IMR-90 (cell line): ENCODE measurements around the gene GATD1. TPM values are rescaled to one million over a fixed set of nuclear protein-coding genes. Genes with fewer than 3 reads are reported as not detected.

Experiments
- ATAC-seq: fragments of 200-7000 bp; cut with Tn5 transposase; 2 replicates; pipeline ENCODE4 v1.9.1; 2020; ENCODE audit warnings: low read depth, mild to moderate bottlenecking, moderate library complexity
- BruUV-seq: library from RNA; stranded (reverse); fragments of 400-500 nt; replicated peaks from 2 replicates; lab custom pipeline; 2021; lab: Mats Ljungman, UMichigan
- CTCF ChIA-PET: fragments of 300-600 bp; formaldehyde crosslinking; extraction: SDS; loops from one replicate; lab custom pipeline; 2021; ENCODE audit warnings: antibody characterized with exemption; lab: Yijun Ruan, JAX
- POLR2A ChIA-PET: fragments of 300-600 bp; sonication (Branson Sonifier 250); formaldehyde crosslinking; loops from one replicate; lab custom pipeline; 2022; ENCODE audit warnings: antibody characterized with exemption; ENCODE audit not compliant: unreplicated experiment; lab: Charles Lee
- DNase-seq: peaks from one replicate; pipeline ENCODE4 v3.0.0; 2013
- H2AFZ ChIP-seq: replicated peaks from 2 replicates; pipeline ENCODE3; 2013; ENCODE audit warnings: low read length, mild to moderate bottlenecking; ENCODE audit not compliant: poor library complexity
- H2AK5ac ChIP-seq: 2 replicates; pipeline ENCODE4 v1.6.1; 2013; ENCODE audit warnings: low read depth, low read length, inconsistent platforms
- H2AK9ac ChIP-seq: replicated peaks from 2 replicates; pipeline ENCODE3; 2013; ENCODE audit warnings: mild to moderate bottlenecking, low read depth, low read length, moderate library complexity; ENCODE audit not compliant: poor library complexity
- H2BK120ac ChIP-seq: 2 replicates; pipeline ENCODE4 v1.6.1; 2013; ENCODE audit warnings: low read depth, low read length, inconsistent platforms
- H2BK15ac ChIP-seq: 3 replicates; pipeline ENCODE4 v1.6.1; 2013; ENCODE audit warnings: low read depth, low read length, inconsistent platforms
- H2BK20ac ChIP-seq: 2 replicates; pipeline ENCODE4 v1.6.1; 2013; ENCODE audit warnings: low read depth, mild to moderate bottlenecking, inconsistent platforms, low read length, moderate library complexity
- H2BK5ac ChIP-seq: 2 replicates; pipeline ENCODE4 v1.6.1; 2013; ENCODE audit warnings: mild to moderate bottlenecking, low read depth, low read length, inconsistent platforms; ENCODE audit not compliant: poor library complexity, severe bottlenecking
- H3K14ac ChIP-seq: replicated peaks from 2 replicates; pipeline ENCODE4 v1.6.1; 2013; ENCODE audit warnings: low read depth, low read length, inconsistent platforms
- H3K18ac ChIP-seq: 2 replicates; pipeline ENCODE4 v1.6.1; 2013; ENCODE audit warnings: low read depth, low read length, control low read depth
- H3K23ac ChIP-seq: 2 replicates; pipeline ENCODE4 v1.6.1; 2013; ENCODE audit warnings: low read depth, low read length, inconsistent platforms
- H3K27ac ChIP-seq: 2 replicates; pipeline ENCODE4 v1.5.1; 2013; ENCODE audit warnings: mild to moderate bottlenecking, control low read depth, low read length; ENCODE audit not compliant: insufficient read depth
- H3K27me3 ChIP-seq: 2 replicates; pipeline ENCODE4 v1.6.1; 2013; ENCODE audit warnings: low read length; ENCODE audit not compliant: control insufficient read depth, insufficient read depth
- H3K36me3 ChIP-seq: 2 replicates; pipeline ENCODE4 v1.6.1; 2013; ENCODE audit warnings: low read length, mixed read lengths; ENCODE audit not compliant: control insufficient read depth, insufficient read depth
- H3K4ac ChIP-seq: 2 replicates; pipeline ENCODE4 v1.6.1; 2013; ENCODE audit warnings: low read depth, low read length, inconsistent platforms
- H3K4me1 ChIP-seq: 2 replicates; pipeline ENCODE4 v1.6.1; 2013; ENCODE audit warnings: low read length, mixed read lengths; ENCODE audit not compliant: control insufficient read depth, insufficient read depth
- H3K4me2 ChIP-seq: 2 replicates; pipeline ENCODE4 v1.6.1; 2013; ENCODE audit warnings: low read depth, mild to moderate bottlenecking, control low read depth, low read length, moderate library complexity
- H3K4me3 ChIP-seq: 2 replicates; pipeline ENCODE4 v1.5.1; 2013; ENCODE audit warnings: low read depth, mild to moderate bottlenecking, control low read depth, low read length, moderate library complexity; ENCODE audit not compliant: insufficient read depth
- H3K56ac ChIP-seq: 2 replicates; pipeline ENCODE4 v1.6.1; 2013; ENCODE audit warnings: low read length, inconsistent platforms; ENCODE audit not compliant: insufficient read depth; ENCODE audit errors: extremely low read depth
- H3K79me1 ChIP-seq, 2 experiments: 2 replicates each; pipeline ENCODE4 v1.6.1; 2013; ENCODE audit warnings: low read length in 2 of 2, inconsistent platforms in 1 of 2, low read depth in 1 of 2
- H3K9ac ChIP-seq: 2 replicates; pipeline ENCODE4 v1.6.1; 2013; ENCODE audit warnings: low read depth, low read length, control low read depth
- H3K9me1 ChIP-seq: 2 replicates; pipeline ENCODE4 v1.6.1; 2013; ENCODE audit warnings: low read length, inconsistent platforms; ENCODE audit not compliant: insufficient read depth
- H3K9me3 ChIP-seq: 2 replicates; pipeline ENCODE4 v1.6.1; 2013; ENCODE audit warnings: low read length; ENCODE audit not compliant: control insufficient read depth, insufficient read depth
- H4K20me1 ChIP-seq: 2 replicates; pipeline ENCODE4 v1.6.1; 2013; ENCODE audit warnings: low read length, inconsistent platforms; ENCODE audit not compliant: insufficient read depth
- H4K5ac ChIP-seq: 2 replicates; pipeline ENCODE4 v1.6.1; 2013; ENCODE audit warnings: mild to moderate bottlenecking, low read depth, low read length, control low read depth
- H4K8ac ChIP-seq, 2 experiments: 2 replicates each; pipeline ENCODE4 v1.6.1; 2013; ENCODE audit warnings: low read depth in 2 of 2, low read length in 2 of 2, control low read depth in 1 of 2, inconsistent platforms in 1 of 2
- H4K91ac ChIP-seq: 2 replicates; pipeline ENCODE4 v1.6.1; 2013; ENCODE audit warnings: low read depth, low read length, inconsistent platforms; ENCODE audit not compliant: insufficient read depth
- CHD1 ChIP-seq: IDR thresholded peaks from 2 replicates; pipeline ENCODE4 v1.6.1; 2012; ENCODE audit warnings: low read depth, low read length, improper control_type of control experiment
- MAZ ChIP-seq: IDR thresholded peaks from 2 replicates; pipeline ENCODE4 v1.6.1; 2012; ENCODE audit warnings: low read depth, mild to moderate bottlenecking, low read length, improper control_type of control experiment, moderate library complexity, borderline replicate concordance
- RAD21 ChIP-seq: IDR thresholded peaks from 2 replicates; pipeline ENCODE4 v1.6.1; 2012; ENCODE audit warnings: low read length, improper control_type of control experiment
- RFX5 ChIP-seq: IDR thresholded peaks from 2 replicates; pipeline ENCODE4 v1.8.0; 2012; ENCODE audit warnings: low read depth, mild to moderate bottlenecking, low read length, moderate library complexity
- USF2 ChIP-seq: fragments of 150-350 bp; IDR thresholded peaks from 2 replicates; pipeline ENCODE4 v1.6.1; 2017; ENCODE audit warnings: mild to moderate bottlenecking, antibody characterized with exemption, low read length, low read depth
- WGBS, 2 experiments: methylation state at CpG; one replicate each; pipeline versions ENCODE4 v1.1.5 to v1.1.7; 2013; ENCODE audit warnings: missing lambda C conversion rate in 2 of 2; ENCODE audit not compliant: insufficient read length in 1 of 2; ENCODE audit errors: extremely low coverage in 2 of 2; 5-methylcytosine and 5-hydroxymethylcytosine counted together
- dilution Hi-C: fragments of 300-500 bp; cut with HindIII; formaldehyde crosslinking; loops from one replicate; pipeline ENCODE4 v1.14.3; 2018; ENCODE audit warnings: low sequenced_read_pairs; ENCODE audit not compliant: unreplicated experiment
- in situ Hi-C: fragments of 300-500 bp; cut with MboI; formaldehyde crosslinking; loops from 3 replicates; pipeline ENCODE4 v1.14.3; 2019; ENCODE audit warnings: low sequenced_read_pairs, inconsistent platforms, mixed read lengths
- intact Hi-C: fragments of 100-400 bp; cut with micrococcal nuclease; formaldehyde crosslinking; loops from 2 replicates; pipeline ENCODE4 v1.10.0; 2022
- polyA plus RNA-seq, 3 experiments: library from polyadenylated mRNA; depleted of rRNA; stranded (reverse); fragments of >200 nt; gene quantifications; 2 replicates each; pipeline ENCODE4 v1.2.3, GENCODE V29; 2012; ENCODE audit warnings: low replicate concordance in 1 of 3
- total RNA-seq: library from RNA; depleted of rRNA; stranded (reverse); fragments of >200 nt; gene quantifications from 2 replicates; pipeline ENCODE4 v1.2.3, GENCODE V29; 2012

The GATD1 gene
- total and polyA plus RNA-seq, 2 of the 4 experiments (the other 2 are of a cell fraction): 3.0 to 52.5 TPM

- H4K5ac ChIP-seq: no peak overlapping the region
- no peak overlapping the region for H2BK120ac ChIP-seq
- TF ChIP-seq RAD21 (no peak), RFX5 (no peak), USF2 (no peak), CHD1 (no peak), MAZ (no peak)
- H2AK9ac ChIP-seq: no peak overlapping the region
- BruUV-seq: no TSS peak
- H4K20me1 ChIP-seq: no peaks in the 10 kb centered on the region
- DNase-seq (no peak), ATAC-seq (no peak)
- H4K91ac ChIP-seq: no peak overlapping the region
- H2BK20ac ChIP-seq: no peak overlapping the region
- peaks cover 17% of the 10 kb centered on the region; the same call in 1 of the 2 replicates for H3K27me3 ChIP-seq
- 73% methylated on average over 16 of the region's 20 CpGs; no CpG with 5 or more reads in 1 of the 2 experiments for WGBS, 2 experiments
- H2AFZ ChIP-seq: no peak overlapping the region
- peaks cover 4% of the 10 kb centered on the region; the same call in 1 of the 2 replicates for H3K4me1 ChIP-seq
- intact Hi-C loops: no loop called here
- no peaks in the 10 kb centered on the region for H3K79me1 ChIP-seq
- H3K9me3 ChIP-seq: no peaks in the 10 kb centered on the region
- no peaks in the 10 kb centered on the region for H3K9me1 ChIP-seq
- CTCF ChIA-PET: no interaction called here
- no peaks in the 10 kb centered on the region for H3K36me3 ChIP-seq
- H2AK5ac ChIP-seq: no peak overlapping the region
- H3K23ac ChIP-seq: no peak overlapping the region
- H3K18ac ChIP-seq: no peak overlapping the region
- POLR2A ChIA-PET: no interaction called here
- H3K9ac ChIP-seq: no peak overlapping the region
- H3K14ac ChIP-seq: no peak overlapping the region
- no peak overlapping the region for H2BK5ac ChIP-seq
- in situ Hi-C loops: no loop called here
- H2BK15ac ChIP-seq: no peak overlapping the region
- H3K27ac ChIP-seq: no peak overlapping the region
- H3K4me3 ChIP-seq: no peak overlapping the region
- dilution Hi-C loops: no loop called here
- H3K4me2 ChIP-seq: no peak overlapping the region
- no peak overlapping the region for H4K8ac ChIP-seq
- H3K56ac ChIP-seq: no peak overlapping the region
- no peak overlapping the region for H3K4ac ChIP-seq
Observed at GRCh38 chr11:733072-733471, 44.2 kb downstream of the GATD1 start.
